ENCODE measurements around the gene SSTR3.
"Not testable (repeated sequence)": the region's sequence is repeated elsewhere in the genome, so short reads cannot be mapped to it uniquely, and the experiment has no call there.

SSTR3 gene

DNA sequence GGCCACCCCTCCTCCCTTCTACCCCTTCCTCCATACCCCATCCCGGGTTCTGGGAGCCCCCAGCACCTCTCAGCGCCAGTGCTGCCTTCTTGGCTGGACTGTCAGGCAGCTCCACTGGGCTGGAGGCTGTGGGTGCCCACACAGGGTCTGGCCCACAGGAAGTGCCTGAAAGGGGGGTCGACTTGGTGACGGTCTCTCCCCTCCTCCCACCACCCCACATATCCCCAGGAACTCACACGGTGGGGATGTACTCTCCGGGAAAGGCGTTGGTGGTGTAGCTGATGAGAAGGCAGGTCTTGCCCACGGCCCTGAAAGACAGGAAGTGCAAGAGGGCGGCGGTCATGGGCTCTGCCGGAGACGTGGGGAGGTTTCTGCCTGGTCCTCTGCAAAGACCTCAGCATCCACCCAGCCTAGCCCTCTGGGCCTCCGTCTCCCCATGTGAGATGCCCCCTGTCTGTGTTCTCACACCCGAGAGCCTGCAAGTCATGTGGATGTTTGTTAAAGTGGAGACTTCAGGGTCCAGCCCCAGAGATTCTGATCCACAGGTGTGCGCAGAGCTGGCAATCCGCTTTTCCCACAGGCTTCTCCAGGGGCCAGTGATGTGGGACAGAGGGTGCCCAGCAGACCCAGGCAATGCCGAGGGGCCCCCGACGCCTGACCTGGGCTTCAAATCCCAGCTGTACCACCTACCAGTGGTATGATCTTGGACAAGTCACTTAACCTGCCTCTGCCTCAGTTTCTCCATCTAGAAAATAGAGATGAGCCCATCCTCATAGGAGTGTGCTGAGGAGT is 29.3 kb upstream of the SSTR3 start:
- no peak for DNase-seq

DNA sequence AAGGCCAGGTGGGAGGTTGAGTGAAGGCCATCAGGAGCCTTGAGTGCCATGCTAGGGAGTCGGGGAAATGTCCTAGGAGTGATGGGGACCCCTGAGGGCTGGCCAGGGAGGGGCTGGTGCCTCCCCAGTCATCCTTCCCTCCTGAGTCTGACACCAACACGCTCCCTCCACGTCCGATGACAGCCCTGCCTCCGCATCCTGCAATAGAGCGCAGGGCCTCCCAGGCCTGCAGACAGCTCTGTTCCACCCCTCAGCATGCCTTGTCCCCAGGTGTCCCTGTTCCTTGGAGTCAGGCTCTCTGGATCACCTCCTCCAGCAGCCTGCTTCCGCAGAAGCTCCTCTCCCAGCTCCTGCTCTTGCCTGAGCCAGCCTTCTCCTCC is 28.7 kb upstream of the SSTR3 start:
- no peak for DNase-seq

DNA sequence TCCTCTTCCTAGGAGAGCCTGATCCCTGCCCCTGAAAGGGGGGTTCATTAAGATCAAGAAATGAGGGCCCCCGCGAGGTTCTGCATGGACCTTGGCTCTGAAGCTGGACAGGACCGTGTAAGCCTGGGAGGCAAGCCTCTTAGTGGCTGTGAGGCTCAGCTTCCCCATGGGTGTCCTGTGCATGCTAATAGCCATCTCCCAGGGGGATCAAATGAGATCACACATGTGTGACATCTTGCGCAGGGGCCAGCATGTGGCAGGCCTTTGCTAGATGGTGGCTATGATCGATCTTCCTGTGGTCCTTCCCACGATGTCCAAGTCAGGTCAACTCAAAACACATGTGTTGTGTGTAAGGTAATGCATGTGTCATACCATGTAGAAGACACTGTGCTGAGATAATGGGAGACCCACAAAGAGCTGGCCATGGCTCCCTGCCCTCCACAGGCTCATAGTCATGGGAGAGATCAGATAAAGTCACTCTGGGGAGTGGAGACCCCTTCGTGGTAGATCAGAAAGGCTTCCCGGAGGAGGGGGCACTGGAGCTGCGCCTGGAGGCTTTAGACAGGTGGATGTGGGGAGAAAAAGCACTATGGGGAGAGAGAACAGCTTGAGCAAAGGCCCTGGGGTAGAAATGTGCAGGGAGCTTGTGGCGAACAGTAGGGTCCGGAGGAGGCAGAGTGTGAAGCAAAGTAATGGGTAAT is 28.1 kb upstream of the SSTR3 start:
- DNase-seq: no peak

DNA sequence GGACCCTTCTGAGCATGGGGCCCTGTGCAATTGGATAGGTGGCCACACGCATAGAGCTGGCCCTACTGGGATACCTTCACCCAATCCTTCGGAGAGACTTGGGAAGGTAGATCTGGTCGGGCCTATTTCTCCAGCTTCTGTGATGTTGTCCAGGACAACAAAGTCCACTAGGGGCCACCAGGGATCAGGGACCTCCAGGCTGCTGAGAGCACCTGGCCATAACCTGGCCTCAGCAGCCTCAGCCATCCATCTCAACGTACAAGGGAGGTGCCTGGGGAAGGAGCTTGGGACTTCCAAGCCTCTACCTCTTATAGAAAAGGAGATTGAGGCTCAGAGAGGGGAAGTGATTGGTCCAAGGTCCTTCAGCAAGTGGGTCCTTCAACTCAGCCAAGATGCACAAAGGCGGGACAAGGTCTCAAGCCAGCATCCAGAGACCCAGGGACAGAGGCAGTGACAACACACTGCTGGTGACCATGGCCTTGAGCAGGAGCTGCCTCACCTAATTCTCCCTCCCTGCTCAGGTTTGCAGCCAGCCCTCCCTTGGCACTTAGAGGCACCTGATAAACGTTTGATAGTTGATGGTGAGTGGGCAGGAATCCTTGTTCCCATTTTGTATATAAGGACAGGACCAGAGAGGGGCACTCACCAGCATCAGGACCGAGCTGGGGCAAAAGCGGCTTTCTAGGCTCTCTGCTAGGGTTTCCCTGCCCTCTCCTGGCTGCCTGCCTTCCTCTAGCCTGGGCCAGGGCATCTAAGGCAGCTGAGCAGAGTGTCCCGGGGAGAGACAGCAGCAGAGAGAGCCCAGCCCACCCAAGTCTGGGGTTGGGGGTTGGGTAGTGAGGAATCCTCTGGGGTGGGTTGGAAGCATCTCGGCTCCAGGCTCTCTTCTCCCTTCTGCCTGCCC is 27.3 kb upstream of the SSTR3 start:
- DNase-seq: no peak

DNA sequence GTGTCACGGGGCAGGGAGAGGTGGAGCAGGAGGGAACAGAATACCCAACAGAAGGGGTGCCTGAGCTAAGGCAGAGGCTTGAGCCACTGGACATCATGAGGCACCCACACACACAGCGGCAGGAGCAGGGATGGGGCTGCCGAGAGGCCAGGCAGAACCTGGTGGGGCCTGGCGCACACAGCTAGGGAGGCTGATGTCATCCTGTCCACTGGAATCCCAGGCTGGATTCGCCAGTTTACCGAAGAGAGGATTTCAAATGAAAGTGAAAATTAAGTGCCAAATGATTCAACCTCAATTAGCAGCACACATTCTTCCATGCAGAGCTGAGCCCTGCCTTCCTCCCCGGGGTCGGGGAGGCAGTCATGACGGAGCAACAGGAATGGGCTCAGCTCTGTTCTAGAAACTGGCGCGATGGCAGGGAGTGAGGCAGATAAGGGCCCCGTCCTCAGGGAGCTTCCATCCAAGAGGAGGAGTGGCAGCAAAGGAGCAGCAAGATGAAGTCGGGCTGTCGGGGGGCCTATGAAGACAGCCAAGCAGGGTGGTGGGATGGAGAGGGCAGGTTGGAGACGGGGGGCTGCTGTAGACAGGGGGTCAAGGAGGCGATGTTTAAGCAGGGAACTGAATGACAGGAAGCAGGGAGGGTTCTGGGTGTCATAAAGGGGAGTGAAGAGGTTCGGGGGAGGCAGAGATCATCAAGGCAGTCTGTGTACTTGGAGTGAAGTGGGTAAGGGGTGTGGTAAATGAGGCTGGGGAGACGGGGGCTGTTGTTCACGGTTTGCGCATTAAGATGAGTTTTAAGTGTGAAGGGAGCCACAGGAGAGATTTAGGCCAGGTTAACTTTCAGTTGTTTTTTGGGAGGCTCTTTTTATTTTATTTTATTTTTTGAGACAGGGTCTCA is 25.3 kb upstream of the SSTR3 start:
- no peak for DNase-seq

DNA sequence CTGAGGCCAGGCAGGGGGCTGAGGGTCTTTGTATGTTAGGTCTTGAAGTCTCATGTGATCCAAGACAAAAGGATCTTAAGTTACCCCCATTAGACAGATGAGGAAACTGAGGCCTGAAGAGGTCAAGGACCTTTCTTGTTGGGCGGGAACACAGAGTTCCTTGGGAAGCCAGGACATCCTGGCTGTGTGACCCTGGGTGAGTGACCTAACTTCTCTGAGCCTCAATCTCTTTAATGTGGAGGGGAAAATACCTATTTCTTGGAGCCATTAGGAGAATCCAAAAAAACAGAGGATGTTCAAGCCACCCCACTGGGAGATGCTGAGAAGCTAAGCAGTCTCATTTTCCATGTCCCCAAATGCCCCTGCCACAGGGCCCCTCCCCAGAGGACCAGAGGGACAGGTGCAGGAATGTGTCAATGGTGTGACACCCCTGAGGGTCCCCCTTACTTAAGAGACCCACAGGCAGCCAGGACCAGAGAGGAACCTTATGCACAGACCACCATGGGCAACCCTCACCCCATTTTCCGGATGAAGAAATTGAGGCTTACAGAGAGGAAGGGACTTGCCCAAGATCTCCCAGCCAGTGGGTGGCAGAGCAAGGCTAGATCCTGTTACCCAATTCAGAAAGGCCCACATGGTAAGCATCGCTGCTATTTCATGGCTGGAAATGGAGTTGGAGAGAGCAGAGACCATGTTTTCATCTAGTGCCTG is 23.8 kb upstream of the SSTR3 start:
- DNase-seq: no peak

DNA sequence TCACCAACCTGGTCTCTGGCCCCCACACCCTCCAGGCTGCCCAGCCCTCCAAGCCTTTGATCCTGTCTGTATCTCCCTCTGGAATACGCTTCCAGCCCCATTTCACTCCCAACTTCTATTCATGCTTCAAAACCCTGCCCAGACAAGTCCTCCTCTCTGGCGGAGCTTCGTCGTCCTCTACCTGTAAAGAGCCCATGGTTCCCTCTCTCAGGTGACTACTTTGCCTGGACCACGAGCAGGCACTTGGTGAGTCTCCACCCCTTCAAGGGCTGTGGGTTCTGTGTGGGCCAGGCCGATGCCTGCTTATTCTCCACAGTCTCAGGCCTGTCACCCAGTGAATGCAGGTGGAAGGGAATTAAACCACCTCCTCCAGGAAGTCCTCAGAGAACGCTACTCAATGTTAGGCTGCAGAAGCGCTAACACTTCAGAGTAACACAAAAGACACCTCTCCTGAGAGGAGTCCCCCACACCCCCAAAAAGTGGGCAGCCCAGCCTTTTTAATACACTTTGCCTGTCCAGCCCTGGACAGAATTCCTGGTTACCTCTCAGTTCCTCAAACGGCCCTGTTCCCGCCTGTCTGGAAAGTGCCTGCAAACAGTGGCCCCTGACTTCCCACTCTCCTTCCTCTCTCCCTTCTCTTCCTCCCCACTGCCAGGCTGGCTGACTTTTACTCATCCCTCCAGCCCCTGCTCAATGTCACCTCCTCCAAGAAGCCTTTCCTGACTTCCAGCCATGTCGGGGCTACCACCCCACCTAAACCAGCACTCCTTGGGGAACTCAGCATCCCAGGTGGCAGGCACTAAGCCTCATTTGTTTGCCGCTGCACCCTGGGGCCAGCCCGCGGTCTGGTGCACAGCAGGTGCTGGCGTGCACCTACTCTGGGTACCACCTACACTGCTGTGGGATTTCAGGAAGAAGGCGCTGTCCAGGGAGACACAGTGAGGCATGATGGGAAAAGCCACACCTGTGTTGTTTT is 22.7 kb upstream of the SSTR3 start:
- DNase-seq: no peak

DNA sequence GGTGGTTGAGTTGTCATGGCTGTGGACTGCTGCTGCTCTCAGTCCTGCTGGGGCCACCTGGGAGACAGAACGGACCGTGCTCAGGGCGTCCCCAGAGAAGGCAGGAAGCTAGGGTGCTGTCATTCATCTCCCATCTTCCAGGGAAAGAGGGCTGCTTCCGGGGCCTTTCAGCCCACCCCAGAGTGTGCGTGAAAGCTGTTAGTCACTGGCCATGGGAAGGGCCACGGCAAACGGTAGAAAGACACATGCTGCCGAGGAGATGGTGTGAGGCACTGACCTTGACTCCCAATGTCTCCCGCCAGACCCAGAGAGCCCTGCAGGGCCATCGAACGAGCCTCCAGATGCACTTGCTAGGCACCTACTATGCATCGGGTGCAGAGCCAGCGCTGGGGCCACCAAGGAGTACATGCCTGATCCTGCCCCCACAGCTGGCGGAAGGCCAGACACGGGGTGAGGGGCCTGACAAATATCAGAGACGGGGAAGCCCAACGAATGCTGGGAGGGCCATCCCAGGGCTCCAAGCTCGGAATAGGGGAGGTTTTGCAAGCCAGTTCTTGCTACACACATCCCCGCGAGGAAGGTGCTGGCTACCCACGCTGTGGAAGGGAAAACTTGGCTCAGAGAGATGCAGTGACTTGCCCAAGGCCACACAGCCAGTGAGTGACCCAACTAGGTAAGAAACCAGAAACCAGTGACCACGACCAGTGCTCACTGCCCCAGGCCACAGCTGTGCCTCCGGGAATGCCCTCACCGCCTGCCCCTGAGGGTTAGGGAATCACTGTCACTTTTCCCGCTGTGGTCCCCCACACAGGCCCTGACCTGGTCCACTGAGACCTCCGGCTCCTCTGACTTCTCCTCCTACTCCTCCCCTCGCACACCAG is 21.7 kb upstream of the SSTR3 start:
- DNase-seq: no peak

DNA sequence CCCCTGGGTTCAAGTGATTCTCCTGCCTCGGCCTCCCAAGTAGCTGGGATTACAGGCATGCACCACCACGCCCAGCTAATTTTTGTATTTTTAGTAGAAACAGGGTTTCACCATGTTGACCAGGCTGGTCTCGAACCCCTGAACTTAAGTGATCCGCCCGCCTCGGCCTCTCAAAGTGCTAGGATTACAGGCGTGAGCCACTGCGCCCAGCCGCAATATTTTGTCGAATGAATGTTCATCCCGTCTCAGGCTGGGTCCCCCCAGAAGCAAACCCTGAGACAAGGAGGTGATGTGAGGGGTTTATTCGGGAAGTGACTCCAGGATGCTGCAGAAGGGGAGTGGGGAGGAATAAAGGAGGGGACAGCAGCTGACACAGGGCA is 21.1 kb upstream of the SSTR3 start:
- not testable (repeated sequence) for DNase-seq

DNA sequence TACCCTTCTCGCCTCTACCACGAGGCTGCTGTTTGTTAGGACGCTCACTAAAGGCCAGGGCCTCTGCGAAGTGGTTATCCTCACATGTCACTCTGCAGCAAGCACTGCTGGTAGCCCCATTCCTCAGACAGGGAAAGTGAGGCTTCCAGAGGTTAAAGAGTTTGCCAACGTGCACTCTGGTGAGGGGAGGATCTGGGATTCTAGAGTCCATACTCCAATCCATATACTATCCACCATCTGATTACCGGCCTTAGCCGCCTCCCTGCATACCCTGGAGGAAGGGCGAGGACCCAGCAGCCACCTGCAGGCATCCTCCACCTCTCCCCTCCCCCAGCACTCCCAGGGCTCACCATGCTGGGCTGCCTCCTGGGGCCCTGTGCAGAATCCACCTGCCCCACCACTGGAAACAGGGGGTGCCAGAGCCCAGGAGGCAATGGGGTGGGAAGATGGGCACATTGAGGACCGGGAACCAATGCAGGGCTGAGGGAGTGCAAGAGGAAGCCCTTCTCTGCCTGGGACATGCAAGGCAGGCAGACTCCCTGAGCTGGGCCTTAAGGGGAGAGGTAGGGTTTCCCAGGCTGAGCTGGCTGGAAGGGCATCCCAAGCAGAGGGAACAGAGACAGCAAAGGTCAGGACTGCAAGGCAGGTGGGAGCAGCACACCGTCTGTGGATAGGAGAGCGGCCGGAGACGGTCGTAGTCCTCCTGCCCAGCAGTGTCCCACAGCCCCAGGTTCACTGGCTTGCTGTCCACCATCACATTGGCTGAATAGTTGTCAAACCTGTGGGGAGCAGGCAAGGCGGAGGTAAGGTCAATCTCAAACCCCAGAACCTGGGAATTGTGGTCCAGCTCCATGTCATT is 20.1 kb upstream of the SSTR3 start:
- no peak for DNase-seq

DNA sequence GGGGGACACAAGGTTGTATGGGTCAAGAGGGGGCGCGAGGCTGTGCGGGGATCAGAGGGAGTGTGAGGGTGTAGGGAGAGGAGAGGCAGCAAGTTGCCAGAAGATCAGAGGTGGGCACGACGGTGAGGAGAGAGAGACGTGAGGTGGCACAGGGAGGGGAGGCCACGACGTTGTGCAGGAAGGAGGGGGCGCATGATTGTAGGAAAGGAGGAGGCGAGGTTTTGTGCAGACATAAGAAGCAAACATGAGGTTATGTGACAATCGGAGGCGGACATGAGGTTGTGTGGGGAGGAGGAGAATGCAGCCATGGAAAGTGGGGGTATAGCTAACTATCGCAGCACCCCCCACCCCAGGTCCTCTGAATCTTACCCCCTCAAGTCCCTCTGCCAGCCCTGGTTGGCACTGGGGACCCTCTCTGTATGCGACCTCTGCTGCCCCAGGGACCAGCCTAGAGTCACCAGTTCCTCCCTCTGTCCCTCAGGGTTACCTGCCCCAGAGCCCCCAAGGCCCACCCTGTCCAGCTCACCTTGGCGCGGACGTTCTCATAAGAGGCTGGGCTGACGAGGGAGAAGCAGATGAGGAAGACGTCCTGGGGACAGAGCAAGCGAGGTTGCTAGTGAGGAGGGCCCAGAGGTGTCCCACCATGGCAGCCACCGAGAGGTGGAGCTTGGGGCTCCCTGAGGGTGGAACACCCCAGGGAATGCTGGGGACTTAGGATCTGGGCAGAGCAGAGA is 19.3 kb upstream of the SSTR3 start:
- no peak for DNase-seq

DNA sequence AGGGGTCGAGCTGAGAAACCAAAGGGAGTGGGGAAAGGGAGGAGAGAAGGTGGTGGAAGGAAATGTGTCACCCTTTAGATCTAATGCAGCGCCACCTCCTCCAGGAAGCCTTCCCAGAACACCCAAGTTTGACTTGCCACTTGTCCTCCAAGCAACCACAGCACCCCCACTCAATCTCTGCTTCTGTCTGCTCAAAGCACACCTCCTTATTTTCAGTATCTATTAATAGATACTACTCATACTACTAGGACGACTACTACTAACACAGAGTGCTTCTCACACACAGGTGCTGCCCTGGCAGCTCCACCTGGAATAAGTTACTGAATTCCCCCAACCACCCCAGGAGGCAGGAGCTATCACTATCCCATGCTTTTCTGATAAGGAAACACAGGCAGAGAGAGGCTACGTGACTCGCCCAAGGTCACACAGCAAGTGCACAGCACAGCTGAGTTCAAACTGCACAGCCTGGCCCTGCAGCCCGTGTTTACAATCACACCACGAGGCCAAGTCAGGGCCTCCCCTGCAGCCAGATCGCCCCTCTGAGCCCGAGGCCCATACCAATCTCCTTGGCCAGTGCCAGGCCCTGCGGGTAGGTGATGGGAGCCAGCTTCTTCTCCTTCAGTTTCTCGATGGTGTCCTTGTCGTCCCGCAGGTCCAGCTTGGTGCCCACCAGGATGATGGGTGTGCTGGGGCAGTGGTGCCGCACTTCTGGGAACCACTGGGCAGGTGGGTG is 18.6 kb upstream of the SSTR3 start:
- DNase-seq: no peak

DNA sequence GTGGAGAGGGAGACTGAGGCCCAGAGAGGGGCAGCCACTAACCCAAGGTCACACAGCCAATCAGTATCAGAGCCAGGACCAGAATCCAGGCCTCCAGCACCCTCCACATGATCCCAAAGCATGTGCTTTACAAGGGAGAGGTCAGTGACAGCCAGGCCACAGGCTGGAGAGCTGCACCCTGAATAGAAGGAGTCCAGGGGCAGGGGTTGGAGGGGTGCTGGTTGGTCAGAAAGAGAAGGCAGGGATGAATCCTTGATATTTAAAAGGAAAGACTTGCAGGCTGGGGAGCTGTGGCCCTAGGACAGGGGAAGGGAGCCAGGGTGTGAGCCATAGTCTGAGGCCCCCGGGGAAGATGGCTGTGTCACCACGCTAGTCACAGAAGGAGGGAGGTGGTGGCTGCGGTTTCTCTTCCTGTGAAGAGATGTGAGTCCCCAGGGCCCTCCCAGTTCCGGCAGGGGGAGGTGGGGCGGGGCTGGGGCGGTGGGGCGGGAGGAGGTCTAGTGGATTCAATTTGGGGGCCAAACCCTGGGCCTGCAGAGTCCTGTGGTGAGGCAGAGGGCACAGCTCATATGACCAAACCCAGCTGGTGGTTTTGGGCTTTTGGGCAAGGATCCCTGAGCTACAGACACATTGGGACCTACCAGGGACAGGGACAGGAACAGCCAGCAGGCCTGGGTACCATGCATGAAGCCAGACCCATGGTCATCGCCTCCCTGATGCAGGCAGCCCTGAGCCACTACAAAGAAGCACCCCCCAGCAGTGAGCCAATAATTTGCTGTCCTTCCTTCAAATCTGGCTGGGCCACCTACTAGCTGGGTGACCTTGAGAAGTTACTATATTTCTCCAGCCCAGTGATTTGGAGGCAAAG is 17.8 kb upstream of the SSTR3 start:
- DNase-seq: no peak

DNA sequence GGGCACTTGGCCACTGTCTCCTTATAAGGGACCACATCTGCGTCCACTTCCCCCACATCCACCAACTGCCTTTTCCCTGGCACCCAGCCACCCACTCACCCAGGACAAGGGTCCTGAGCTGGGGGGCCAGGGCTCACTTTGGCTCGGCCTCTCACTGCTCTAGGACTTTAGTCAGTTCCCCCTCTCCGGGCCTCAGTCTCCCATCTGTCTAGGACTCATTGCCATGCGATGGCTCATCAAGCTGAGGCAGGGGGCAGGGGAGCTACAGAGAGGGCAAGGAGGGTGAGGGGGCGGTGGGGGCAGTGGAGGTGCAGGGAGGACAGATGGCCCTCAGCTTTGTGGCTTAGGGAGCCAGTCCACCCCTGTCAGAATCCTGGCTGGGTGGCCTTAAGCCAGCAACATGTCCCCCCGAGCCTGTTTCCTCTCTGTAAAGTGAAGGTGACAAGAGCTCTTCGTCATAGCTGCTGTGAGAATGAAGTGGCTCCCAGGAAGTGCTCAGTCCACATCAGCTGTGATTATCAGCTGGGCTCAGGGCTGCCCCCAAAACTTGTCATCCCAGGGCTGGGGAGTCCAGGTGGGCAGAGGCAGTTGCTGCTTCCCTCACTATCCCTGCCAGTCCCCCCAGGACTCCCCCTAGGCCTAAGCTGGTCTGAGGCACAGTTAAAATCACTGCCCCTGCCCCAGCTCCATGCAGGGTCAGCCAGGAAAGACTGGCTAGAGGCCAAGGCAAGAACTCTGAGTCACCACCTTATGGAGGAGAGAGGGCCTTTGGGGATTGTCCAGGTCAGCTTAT is 16.9 kb upstream of the SSTR3 start:
- no peak for DNase-seq

Data from DMS79 (cell line).